Measurements from ENCODE around the gene CYLD. TPM values are rescaled to one million over a fixed set of nuclear protein-coding genes. Genes with fewer than 3 reads are reported as not detected.

The CYLD gene
- total and polyA plus RNA-seq, 2 experiments from 2014 or later = 6.9 to 30.9 TPM

- Histone ChIP-seq H3F3A (replicated peaks; ENCODE audit: low read depth) (no peaks in the 10 kb centered on the region), H3K4me2 (no peak overlapping the region), H3K36me3 (ENCODE audit: insufficient read depth) (no peaks in the 10 kb centered on the region), H3K27me3 (ENCODE audit: insufficient read depth) (no peaks in the 10 kb centered on the region), H3K79me2 (replicated peaks; ENCODE audit: insufficient read depth) (no peaks in the 10 kb centered on the region), H4K20me1 (replicated peaks; ENCODE audit: insufficient read depth) (no peaks in the 10 kb centered on the region), H3K4me1 (ENCODE audit: insufficient read depth) (peaks cover 30% of the 10 kb centered on the region), H2AFZ (no peak overlapping the region), H3K4me3 (no peak overlapping the region), H3K9me2 (ENCODE audit: insufficient read depth) (no peaks in the 10 kb centered on the region), H3K27ac (ENCODE audit: low read depth) (no peak overlapping the region)
- Mint-ChIP-seq H3K27me3 (ENCODE audit: insufficient read depth, low read depth, poor library complexity) (peaks cover 2% of the 10 kb centered on the region), H3K4me3 (no peak overlapping the region), H3K36me3 (ENCODE audit: low read depth) (0 out of 3 replicates have a peak, but pooled peaks cover 3% of the 10 kb centered on the region), H3K4me1 (peaks cover 35% of the 10 kb centered on the region), H3K27ac (peak overlapping the region; percentile 79; the same call in 1 of the 2 replicates), H3K9me3 (no peaks in the 10 kb centered on the region)
- peak; percentile 42 to 51 for TF ChIP-seq CTCF (conservative IDR thresholded peaks at IDR 0.05; ENCODE audit: low read depth in 2 of 2)
- TF ChIP-seq JUNB (IDR thresholded peaks at IDR 0.05; ENCODE audit: unreplicated experiment) = no peak
- no peak for TF ChIP-seq EZH2phosphoT487 (IDR thresholded peaks at IDR 0.05; ENCODE audit: unreplicated experiment)
- TF ChIP-seq CREB1 (CRISPR knock-in tag; IDR thresholded peaks at IDR 0.05; ENCODE audit: low read depth) = no peak
- TF ChIP-seq ZNF331 (CRISPR knock-in tag; IDR thresholded peaks at IDR 0.05; ENCODE audit: low read depth) = no peak
- no peak for TF ChIP-seq POLR2AphosphoS5 (IDR thresholded peaks at IDR 0.05; ENCODE audit: low read depth)
- ATAC-seq = no peak
- peak; percentile 33 for DNase-seq (ENCODE audit: low spot score)
Measured at GRCh38 chr16:50747207-50747956, 5.5 kb downstream of the CYLD start.

- ATAC-seq = no peak
- no peak overlapping the region for H3K4me3 Mint-ChIP-seq
- no peak for TF ChIP-seq ETS1 (IDR thresholded peaks at IDR 0.05)
- no peak for TF ChIP-seq CREB1 (CRISPR knock-in tag; IDR thresholded peaks at IDR 0.05; ENCODE audit: low read depth)
- TF ChIP-seq NANOG (IDR thresholded peaks at IDR 0.05; ENCODE audit: borderline replicate concordance) = no peak
- TF ChIP-seq STAT1 (IDR thresholded peaks at IDR 0.05; ENCODE audit: unreplicated experiment) = no peak
- no peak for TF ChIP-seq CTCF (conservative IDR thresholded peaks at IDR 0.05; ENCODE audit: low read depth in 2 of 2)
- no peak for TF ChIP-seq ZNF114 (CRISPR knock-in tag; IDR thresholded peaks at IDR 0.05)
- no peak for TF ChIP-seq ZNF331 (CRISPR knock-in tag; IDR thresholded peaks at IDR 0.05; ENCODE audit: low read depth)
Measured at GRCh38 chr16:50751528-50751927, 9.6 kb downstream of the CYLD start.

More at GRCh38 chr16:50751528-50751927, 9.6 kb downstream of the CYLD start:
- H3K27me3 ChIP-seq (ENCODE audit: insufficient read depth) = no peaks in the 10 kb centered on the region
- H3K27ac ChIP-seq (ENCODE audit: low read depth) = no peak overlapping the region
- no peak overlapping the region for H3K4me2 ChIP-seq
- peaks cover 15% of the 10 kb centered on the region for H3K36me3 Mint-ChIP-seq (ENCODE audit: low read depth)
- H3K9me2 ChIP-seq (ENCODE audit: insufficient read depth) = no peaks in the 10 kb centered on the region
- no peaks in the 10 kb centered on the region; the same call in 2 of the 3 replicates for H3K9me3 Mint-ChIP-seq
- peaks cover 3% of the 10 kb centered on the region for H3K4me1 Mint-ChIP-seq
- H2AFZ ChIP-seq = no peak overlapping the region
- DNase-seq (ENCODE audit: low spot score) = no peak
- no peaks in the 10 kb centered on the region for H3F3A ChIP-seq (replicated peaks; ENCODE audit: low read depth)
- no peak overlapping the region for H3K4me3 ChIP-seq
- H4K20me1 ChIP-seq (replicated peaks; ENCODE audit: insufficient read depth) = no peaks in the 10 kb centered on the region
- H3K36me3 ChIP-seq (ENCODE audit: insufficient read depth) = peaks cover 3% of the 10 kb centered on the region; the same call in 1 of the 2 replicates
- no peaks in the 10 kb centered on the region for H3K4me1 ChIP-seq (ENCODE audit: insufficient read depth)
- H3K79me2 ChIP-seq (replicated peaks; ENCODE audit: insufficient read depth) = no peaks in the 10 kb centered on the region
- no peak overlapping the region for H3K27ac Mint-ChIP-seq
- H3K27me3 Mint-ChIP-seq (ENCODE audit: insufficient read depth, low read depth, poor library complexity) = no peaks in the 10 kb centered on the region

Measured in GM23338 (cell line).